GM19395 (cell line): ENCODE results near the gene NCR1.
"Not testable (repeated sequence)": the region's sequence is repeated elsewhere in the genome, so short reads cannot be mapped to it uniquely, and the experiment has no call there.

ENCODE experiments used
- ATAC-seq: cut with Tn5 transposase; IDR thresholded peaks from one replicate; pipeline ENCODE4 v1.9.1; 2021; ENCODE audit warnings: mild to moderate bottlenecking, moderate library complexity; ENCODE audit not compliant: unreplicated experiment

The NCR1 gene, protein sequence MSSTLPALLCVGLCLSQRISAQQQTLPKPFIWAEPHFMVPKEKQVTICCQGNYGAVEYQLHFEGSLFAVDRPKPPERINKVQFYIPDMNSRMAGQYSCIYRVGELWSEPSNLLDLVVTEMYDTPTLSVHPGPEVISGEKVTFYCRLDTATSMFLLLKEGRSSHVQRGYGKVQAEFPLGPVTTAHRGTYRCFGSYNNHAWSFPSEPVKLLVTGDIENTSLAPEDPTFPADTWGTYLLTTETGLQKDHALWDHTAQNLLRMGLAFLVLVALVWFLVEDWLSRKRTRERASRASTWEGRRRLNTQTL

GRCh38 chr19:54905803-54906511 lies at the start of gene NCR1:
TSS of gene NCR1 (plus strand) at chr19:54906148. CDS start at chr19:54906188, 40 bp downstream.
- no peak for ATAC-seq

DNA sequence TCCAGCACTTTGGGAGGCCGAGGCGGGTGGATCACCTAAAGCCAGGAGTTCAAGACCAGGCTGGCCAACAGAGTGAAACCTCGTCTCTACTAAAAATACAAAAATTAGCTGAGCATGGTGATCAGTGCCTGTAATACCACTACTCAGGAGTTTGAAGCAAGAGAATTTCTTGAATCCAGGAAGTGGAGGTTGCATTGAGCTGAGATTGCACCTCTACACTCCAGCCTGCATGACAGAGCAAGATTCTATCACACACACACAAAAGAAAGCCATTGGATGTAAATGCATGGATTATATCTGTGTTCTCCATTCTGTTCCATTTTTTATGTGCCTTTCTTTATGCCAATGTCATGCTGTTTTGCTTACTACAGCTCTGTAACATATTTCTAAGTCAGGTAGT lies 47.5 kb upstream of the NCR1 start:
- ATAC-seq: not testable (repeated sequence)

DNA sequence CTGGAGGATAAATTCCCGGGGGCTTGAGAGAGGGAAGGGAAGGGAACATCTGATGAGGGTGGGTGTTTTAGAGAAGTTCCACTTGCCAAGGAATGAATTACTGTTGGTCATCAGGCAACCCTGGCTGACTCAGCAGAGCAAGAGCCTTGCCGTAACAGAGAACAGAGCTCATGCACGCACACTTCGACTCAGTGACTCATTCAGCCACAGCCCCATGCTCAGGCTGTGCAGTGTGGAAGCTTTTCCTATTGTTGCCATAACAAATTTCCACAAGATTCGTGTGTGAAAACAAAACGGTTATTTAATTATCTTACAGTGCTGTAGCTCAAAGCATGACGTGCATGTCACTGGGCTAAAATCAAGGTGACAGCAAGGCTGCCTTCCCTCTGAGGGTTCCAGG lies 46.5 kb upstream of the NCR1 start:
- ATAC-seq: not testable (repeated sequence)

GRCh38 chr19:54863459-54863858 lies 42.5 kb upstream of the NCR1 start:
- not testable (repeated sequence) for ATAC-seq

DNA sequence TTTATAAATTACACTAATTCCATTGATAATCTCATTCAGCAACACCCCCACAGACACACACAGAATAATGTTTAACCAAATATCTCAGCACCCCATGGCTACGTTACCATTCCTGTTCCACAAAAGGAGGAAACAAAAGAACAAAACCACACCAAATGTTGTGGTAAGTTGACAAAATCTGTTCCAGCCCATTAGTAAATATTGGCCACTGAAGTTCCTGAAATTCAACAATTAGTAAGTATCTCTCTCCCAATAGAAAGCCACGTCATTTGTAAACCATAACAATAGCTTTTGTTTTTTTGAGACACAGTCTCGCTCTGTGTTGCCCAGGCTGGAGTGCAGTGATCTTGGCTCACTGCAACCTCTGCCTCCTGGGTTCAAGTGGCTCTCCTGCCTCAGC lies 34.3 kb upstream of the NCR1 start:
- no peak for ATAC-seq

- ATAC-seq: no peak
Observed at GRCh38 chr19:54873990-54874389, 32.0 kb upstream of the NCR1 start, which contains the start of gene FCAR. TSS of gene FCAR (plus strand) at chr19:54874235. CDS start at chr19:54874290, 55 bp downstream.

- ATAC-seq: no peak
Observed at GRCh38 chr19:54875506-54875905, 30.4 kb upstream of the NCR1 start.

GRCh38 chr19:54877471-54877870 lies 28.5 kb upstream of the NCR1 start:
- ATAC-seq: no peak

DNA sequence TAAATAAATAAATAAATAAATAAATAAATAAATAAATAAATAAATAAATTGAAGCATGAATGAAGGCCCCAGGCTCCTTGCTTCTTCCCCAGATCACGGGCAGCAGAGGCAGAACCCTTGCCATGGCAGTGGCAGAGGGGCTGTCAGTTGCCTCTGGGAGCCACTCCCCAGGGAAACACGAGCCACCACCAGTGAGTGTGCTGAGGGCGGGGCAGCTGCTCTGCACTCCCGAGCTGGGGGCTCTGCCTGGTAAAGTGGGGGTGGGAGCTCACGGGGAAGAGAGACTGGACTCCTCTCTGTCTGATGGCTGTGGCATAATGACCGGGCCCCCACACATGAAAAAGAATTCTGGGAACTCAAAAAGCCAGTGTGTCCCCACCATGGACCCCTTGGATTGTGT lies 24.1 kb upstream of the NCR1 start:
- no peak for ATAC-seq

DNA sequence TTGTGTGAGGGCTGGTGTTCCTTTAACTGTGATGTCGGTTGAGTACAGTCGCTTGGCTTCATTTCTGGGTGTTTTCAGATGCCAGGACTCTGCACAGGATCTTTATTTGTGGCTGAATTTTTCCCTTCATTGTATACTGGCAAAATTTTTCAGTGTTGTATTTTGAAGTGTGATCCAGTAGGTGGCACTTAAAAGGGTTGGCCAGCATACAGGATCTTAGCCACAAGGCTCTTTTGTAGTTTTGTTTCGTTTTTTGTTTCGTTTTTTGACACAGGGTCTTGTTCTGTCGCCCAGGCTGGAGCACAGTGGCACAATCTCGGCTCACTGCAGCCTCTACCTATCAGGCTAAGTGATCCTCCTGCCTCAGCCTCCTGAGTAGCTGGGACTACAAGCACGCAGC lies 23.2 kb upstream of the NCR1 start:
- no peak for ATAC-seq

GRCh38 chr19:54883228-54883627 lies 22.7 kb upstream of the NCR1 start:
- no peak for ATAC-seq

- no peak for ATAC-seq
Observed at GRCh38 chr19:54888239-54888638, 17.7 kb upstream of the NCR1 start.

GRCh38 chr19:54889566-54889965 lies 16.4 kb upstream of the NCR1 start:
- no peak for ATAC-seq

- ATAC-seq: no peak
Observed at GRCh38 chr19:54893406-54893805, 12.5 kb upstream of the NCR1 start.

DNA sequence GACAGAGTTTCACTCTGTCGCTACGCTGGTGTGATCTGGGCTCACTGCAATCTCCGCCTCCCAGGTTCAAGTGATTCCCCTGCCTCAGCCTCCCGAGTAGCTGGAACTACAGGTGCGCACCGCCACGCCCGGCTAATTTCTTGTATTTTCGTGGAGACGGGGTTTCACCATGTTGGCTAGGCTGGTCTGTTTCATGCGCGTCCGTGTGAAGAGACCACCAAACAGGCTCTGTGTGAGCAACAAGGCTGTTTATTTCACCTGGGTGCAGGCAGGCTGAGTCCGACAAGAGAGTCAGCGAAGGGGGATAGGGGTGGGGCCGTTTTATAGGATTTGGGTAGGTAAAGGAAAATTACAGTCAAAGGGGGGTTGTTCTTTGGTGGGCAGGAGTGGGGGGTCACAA lies 11.8 kb upstream of the NCR1 start:
- ATAC-seq: not testable (repeated sequence)

GRCh38 chr19:54896036-54896435 lies 9.9 kb upstream of the NCR1 start:
- ATAC-seq: no peak

GRCh38 chr19:54898685-54899084 lies 7.3 kb upstream of the NCR1 start:
- not testable (repeated sequence) for ATAC-seq

GRCh38 chr19:54899646-54900045 lies 6.3 kb upstream of the NCR1 start:
- ATAC-seq: not testable (repeated sequence)

- not testable (repeated sequence) for ATAC-seq
Observed at GRCh38 chr19:54901153-54901552, 4.8 kb upstream of the NCR1 start.

GRCh38 chr19:54902061-54902460 lies 3.9 kb upstream of the NCR1 start:
- no peak for ATAC-seq

DNA sequence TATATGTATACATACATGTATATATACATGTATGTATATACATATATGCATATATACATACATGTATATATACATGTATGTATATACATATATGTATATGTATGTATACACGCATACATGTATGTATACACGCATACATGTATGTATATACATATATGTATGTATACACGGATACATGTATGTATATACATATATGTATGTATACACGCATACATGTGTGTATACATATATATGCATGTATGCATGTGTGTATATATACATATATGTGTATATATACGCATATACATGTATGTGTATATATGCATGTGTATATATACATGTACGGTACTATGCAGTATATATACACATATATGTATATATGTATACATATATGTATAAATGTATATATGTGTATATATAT lies 2.6 kb upstream of the NCR1 start:
- no peak for ATAC-seq

- not testable (repeated sequence) for ATAC-seq
Observed at GRCh38 chr19:54904261-54904660, 1.7 kb upstream of the NCR1 start.
